A673 (cell line): ENCODE measurements around the gene MSN. TPM values are rescaled to one million over a fixed set of nuclear protein-coding genes. Genes with fewer than 3 reads are reported as not detected.
A peak's percentile ranks its signal among the peaks of the same experiment; 100 is the strongest.

ENCODE experiments used
- BruUV-seq: library from RNA; stranded (reverse); fragments of 400-500 nt; replicated peaks from 2 replicates; lab custom pipeline; 2021; lab: Mats Ljungman, UMichigan
- CTCF ChIA-PET: fragments of 300-600 bp; sonication (Branson Sonifier 250); formaldehyde crosslinking; loops from one replicate; lab custom pipeline; 2022; ENCODE audit warnings: antibody characterized with exemption; lab: Charles Lee
- POLR2A ChIA-PET: fragments of 300-600 bp; sonication (Branson Sonifier 250); formaldehyde crosslinking; loops from one replicate; lab custom pipeline; 2022; ENCODE audit warnings: antibody characterized with exemption; ENCODE audit not compliant: low non-redundant PET; lab: Charles Lee
- DNase-seq: peaks from one replicate; pipeline ENCODE4 v3.0.0-alpha.2; 2015; ENCODE audit warnings: low spot score
- H3K27ac ChIP-seq: fragments of 200-600 bp; sonication (generic); 2 replicates; pipeline ENCODE4 v1.5.1; 2016; ENCODE audit warnings: mixed run types, low read depth, mild to moderate bottlenecking, mixed read lengths, antibody characterized with exemption, low read length; ENCODE audit not compliant: poor library complexity, severe bottlenecking
- H3K27me3 ChIP-seq: fragments of 200-600 bp; sonication (generic); replicated peaks from 2 replicates; pipeline ENCODE4 v1.6.1; 2017; ENCODE audit warnings: mixed run types, low read depth, mild to moderate bottlenecking, mixed read lengths, antibody characterized with exemption, low read length; ENCODE audit not compliant: insufficient read depth, poor library complexity
- H3K36me3 ChIP-seq: fragments of 200-600 bp; sonication (generic); 2 replicates; pipeline ENCODE4 v1.6.1; 2016; ENCODE audit warnings: mixed run types, mild to moderate bottlenecking, mixed read lengths, antibody characterized with exemption, low read length; ENCODE audit not compliant: insufficient read depth, poor library complexity, severe bottlenecking
- H3K4me1 ChIP-seq: fragments of 200-600 bp; sonication (generic); 2 replicates; pipeline ENCODE4 v1.6.1; 2017; ENCODE audit warnings: mixed run types, mild to moderate bottlenecking, mixed read lengths, antibody characterized with exemption, low read length; ENCODE audit not compliant: insufficient read depth, poor library complexity, severe bottlenecking
- H3K4me3 ChIP-seq: fragments of 200-600 bp; sonication (generic); 2 replicates; pipeline ENCODE4 v1.5.1; 2016; ENCODE audit warnings: low read depth, mixed run types, mild to moderate bottlenecking, mixed read lengths, low read length; ENCODE audit not compliant: poor library complexity, severe bottlenecking
- H3K9me3 ChIP-seq: fragments of 200-600 bp; sonication (generic); 2 replicates; pipeline ENCODE4 v1.6.1; 2016; ENCODE audit warnings: mixed run types, low read depth, mild to moderate bottlenecking, mixed read lengths, antibody characterized with exemption, low read length; ENCODE audit not compliant: poor library complexity, severe bottlenecking
- CTCF ChIP-seq: fragments of 300-800, 200-600 bp; sonication (generic); conservative IDR thresholded peaks from 2 replicates; pipeline ENCODE4 v1.5.1; 2017; ENCODE audit warnings: low read depth, mild to moderate bottlenecking, antibody characterized with exemption, low read length, moderate library complexity, mixed read lengths
- EZH2 ChIP-seq: fragments of 200-600 bp; sonication (generic); IDR thresholded peaks from 2 replicates; pipeline ENCODE4 v1.6.1; 2017; ENCODE audit warnings: borderline replicate concordance, low read depth, mild to moderate bottlenecking, mixed read lengths, antibody characterized with exemption, low read length; ENCODE audit not compliant: poor library complexity, severe bottlenecking
- intact Hi-C: fragments of 100-400 bp; cut with micrococcal nuclease; formaldehyde crosslinking; loops from one replicate; pipeline ENCODE4 v1.10.0; 2022; ENCODE audit not compliant: unreplicated experiment
- total RNA-seq: library from RNA; stranded (reverse); gene quantifications from 2 replicates; pipeline ENCODE4 v1.2.3, GENCODE V29; 2021

The MSN gene
- total RNA-seq, 1 experiment from 2014 or later = 468 TPM

- ChIA-PET CTCF (no interaction called here), POLR2A (no interaction called here)
- intact Hi-C loops = no loop called here
- DNase-seq = no peak
- H3K9me3 ChIP-seq = no peaks in the 10 kb centered on the region
- H3K27me3 ChIP-seq = no peaks in the 10 kb centered on the region
- TF ChIP-seq CTCF (no peak), EZH2 (no peak)
- no peak overlapping the region for H3K27ac ChIP-seq
- no peaks in the 10 kb centered on the region for H3K4me1 ChIP-seq
- no peak overlapping the region for H3K4me3 ChIP-seq
- no TSS peak for BruUV-seq
- H3K36me3 ChIP-seq = no peaks in the 10 kb centered on the region
Measured at GRCh38 chrX:65643531-65644052, 23.9 kb upstream of the MSN start.

- H3K36me3 ChIP-seq = no peaks in the 10 kb centered on the region
- H3K4me3 ChIP-seq = no peak overlapping the region
- no TSS peak for BruUV-seq
- ChIA-PET CTCF (no interaction called here), POLR2A (no interaction called here)
- no peaks in the 10 kb centered on the region for H3K4me1 ChIP-seq
- no peak for TF ChIP-seq EZH2
- TF ChIP-seq CTCF = no peak
- no peaks in the 10 kb centered on the region for H3K27me3 ChIP-seq
- peak; percentile 61 for DNase-seq
- intact Hi-C loops = no loop called here
- H3K9me3 ChIP-seq = no peaks in the 10 kb centered on the region
- H3K27ac ChIP-seq = no peak overlapping the region
Measured at GRCh38 chrX:65644621-65645289, 22.7 kb upstream of the MSN start.

- H3K36me3 ChIP-seq = no peaks in the 10 kb centered on the region
- TF ChIP-seq CTCF = no peak
- no peak for TF ChIP-seq EZH2
- BruUV-seq = no TSS peak
- intact Hi-C loops = no loop called here
- no peaks in the 10 kb centered on the region for H3K9me3 ChIP-seq
- POLR2A ChIA-PET = no interaction called here
- no peak for DNase-seq
- no peaks in the 10 kb centered on the region for H3K4me1 ChIP-seq
- H3K27ac ChIP-seq = no peak overlapping the region
- no peaks in the 10 kb centered on the region for H3K27me3 ChIP-seq
- CTCF ChIA-PET = no interaction called here
- H3K4me3 ChIP-seq = no peak overlapping the region
Measured at GRCh38 chrX:65647801-65648200, 19.7 kb upstream of the MSN start.
